GM10248 (cell line): ENCODE results near the gene MLLT6.

Experiments
- CTCF ChIA-PET: fragments of 300-600 bp; sonication (Branson Sonifier 250); formaldehyde crosslinking; extraction: SDS; loops from one replicate; lab custom pipeline; 2021; ENCODE audit warnings: antibody characterized with exemption; lab: Yijun Ruan, JAX
- POLR2A ChIA-PET: fragments of 350-650 bp; sonication (Branson Sonifier 250); formaldehyde crosslinking; extraction: SDS; loops from one replicate; lab custom pipeline; 2020; ENCODE audit warnings: antibody characterized with exemption; lab: Yijun Ruan, JAX
- DNase-seq: peaks from one replicate; pipeline ENCODE4 v3.0.0; 2012; ENCODE audit errors: extremely low spot score
- CTCF ChIP-seq: IDR thresholded peaks from 2 replicates; pipeline ENCODE4 v1.5.1; 2012; ENCODE audit warnings: mild to moderate bottlenecking, low read depth; ENCODE audit errors: extremely low read depth, missing control alignments, control extremely low read depth

The MLLT6 gene

GRCh38 chr17:38749223-38750043 is 44.4 kb downstream of the MLLT6 start:
- ChIA-PET POLR2A (no interaction called here), CTCF (interaction anchor here (0.7 kb wide), 1 partner anchor 15 kb away, joined by 4 read pairs; no protein-coding TSS in a partner anchor)
- TF ChIP-seq CTCF = no peak
- DNase-seq = no peak

GRCh38 chr17:38750044-38750311 is 44.9 kb downstream of the MLLT6 start:
- ChIA-PET CTCF (interaction anchor here (0.7 to 1.4 kb wide), 2 partner anchors 15 to 22 kb away, joined by 3 to 4 read pairs; no protein-coding TSS in a partner anchor), POLR2A (no interaction called here)

GRCh38 chr17:38750312-38751121 is 45.4 kb downstream of the MLLT6 start:
- ChIA-PET POLR2A (no interaction called here), CTCF (interaction anchor here (1.4 to 2.4 kb wide), 2 partner anchors 15 to 22 kb away, joined by 3 to 18 read pairs; no protein-coding TSS in a partner anchor)
- no peak for TF ChIP-seq CTCF
- DNase-seq = no peak

More at GRCh38 chr17:38750044-38750311, 44.9 kb downstream of the MLLT6 start:
- no peak for TF ChIP-seq CTCF
- DNase-seq = no peak

GRCh38 chr17:38751144-38751807 is 46.2 kb downstream of the MLLT6 start:
- ChIA-PET CTCF (interaction anchor here (0.9 to 2.4 kb wide), 3 partner anchors 16 to 75 kb away, joined by 3 to 18 read pairs (median 3); no protein-coding TSS in a partner anchor), POLR2A (interaction anchor here (0.7 to 1.2 kb wide), 2 partner anchors 103 to 112 kb away, joined by 5 to 6 read pairs; partner anchors contain the start of gene RPL23)
- no peak for DNase-seq
- no peak for TF ChIP-seq CTCF

DNA sequence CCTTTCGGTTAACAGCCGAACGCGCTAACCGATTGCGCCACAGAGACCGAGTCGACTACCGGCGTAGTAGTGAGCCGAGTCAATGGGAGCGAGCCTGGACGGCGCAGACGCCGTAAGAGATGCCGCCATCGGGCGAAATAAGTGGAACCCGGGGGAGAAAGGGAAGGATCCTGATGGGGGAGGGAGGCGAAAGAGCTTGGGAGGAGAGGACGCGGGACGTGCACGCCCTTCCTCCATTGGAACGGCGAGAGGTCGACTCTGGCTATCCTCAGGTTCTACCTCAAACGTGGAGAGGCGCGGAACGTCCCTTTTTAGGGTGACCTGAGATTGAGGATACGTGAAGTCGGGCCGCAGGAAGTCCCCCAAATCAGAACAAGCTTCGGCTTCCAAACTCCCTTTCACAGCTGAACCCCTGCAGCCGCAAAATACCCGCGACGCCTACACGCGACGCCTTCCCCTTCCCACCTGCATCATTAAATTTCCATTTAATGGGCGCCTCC is 46.8 kb downstream of the MLLT6 start:
- CTCF ChIA-PET = interaction anchor here (0.7 to 2.4 kb wide), 5 partner anchors 10 to 80 kb away, joined by 3 to 18 read pairs (median 3); no protein-coding TSS in a partner anchor
- DNase-seq = peak; percentile 67
- POLR2A ChIA-PET = interaction anchor here (0.6 to 1.2 kb wide), 6 partner anchors 8 to 768 kb away, joined by 3 to 6 read pairs (median 4); partner anchors contain the start of genes LASP1 and RPL23

More for the DNA sequence above, 46.8 kb downstream of the MLLT6 start:
- no peak for TF ChIP-seq CTCF
